ENCODE results near the gene SDCBP2. TPM values are rescaled to one million over a fixed set of nuclear protein-coding genes. Genes with fewer than 3 reads are reported as not detected.

SDCBP2 gene
- total RNA-seq, 2 experiments from 2014 or later, result 1.2 to 1.3 TPM

DNA sequence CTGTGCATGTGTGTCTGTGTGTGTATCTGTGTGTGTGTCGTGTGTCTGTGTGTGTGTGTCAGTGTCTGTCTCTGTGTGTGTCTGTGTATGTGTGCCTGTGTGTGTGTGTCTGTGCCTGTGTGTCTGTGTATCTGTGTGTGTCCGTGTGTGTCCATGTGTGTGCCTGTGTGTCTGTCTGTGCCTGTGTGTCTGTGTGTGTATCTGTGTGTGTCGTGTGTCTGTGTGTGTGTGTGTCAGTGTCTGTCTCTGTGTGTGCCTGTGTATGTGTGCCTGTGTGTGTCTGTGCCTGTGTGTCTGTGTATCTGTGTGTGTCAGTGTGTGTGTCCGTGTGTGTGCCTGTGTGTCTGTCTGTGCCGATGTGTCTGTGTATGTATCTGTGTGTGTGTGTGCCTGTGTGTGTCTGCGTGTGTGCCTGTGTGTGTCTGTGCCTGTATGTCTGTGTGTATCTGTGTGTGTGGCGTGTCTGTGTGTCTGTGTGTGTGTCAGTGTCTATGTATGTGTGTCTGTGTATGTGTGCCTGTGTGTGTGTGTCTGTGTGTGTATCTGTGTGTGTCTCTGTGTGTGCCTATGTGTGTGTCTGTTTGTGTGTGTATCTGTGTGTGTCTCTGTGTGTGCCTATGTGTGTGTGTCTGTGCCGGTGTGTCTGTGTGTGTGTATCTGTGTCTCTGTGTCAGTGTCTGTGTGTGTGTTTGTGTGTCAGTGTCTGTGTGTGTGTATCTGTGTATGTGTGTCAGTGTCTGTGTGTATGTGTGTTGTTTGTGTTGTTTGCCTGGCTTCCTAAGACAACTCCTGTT, 51.2 kb downstream of the SDCBP2 start:
- intact Hi-C loops (cut with DNase I, micrococcal nuclease), result no loop called here
- no peak for DNase-seq
- Histone ChIP-seq H3K4me3 (ENCODE audit: low read length) (no peak overlapping the region), H3K9me3 (ENCODE audit: control insufficient read depth in 1 of 2, insufficient read depth in 1 of 2, low read length in 2 of 2) (no peaks in the 10 kb centered on the region), H3K27me3 (ENCODE audit: control insufficient read depth in 1 of 2, insufficient read depth in 2 of 2, low read length in 2 of 2) (no peaks in the 10 kb centered on the region), H3K4me1 (ENCODE audit: insufficient read depth, low read length) (peaks cover 27% of the 10 kb centered on the region), H3K36me3 (ENCODE audit: insufficient read depth, low read length) (peaks cover 2% of the 10 kb centered on the region), H3K27ac (ENCODE audit: low read depth in 1 of 2, low read length in 2 of 2) (no peak overlapping the region)
- ATAC-seq (ENCODE audit: poor library complexity), result no peak
- Mint-ChIP-seq H3K27ac (no peak overlapping the region), H3K4me3 (no peak overlapping the region), H3K9me3 (no peaks in the 10 kb centered on the region), H3K4me1 (ENCODE audit: low read depth) (peaks cover 36% of the 10 kb centered on the region), H3K36me3 (ENCODE audit: low read depth) (peaks cover 22% of the 10 kb centered on the region), H3K27me3 (no peaks in the 10 kb centered on the region)
- ChIA-PET CTCF (no interaction called here), POLR2A (no interaction called here)
- TF ChIP-seq, protein P1, sequence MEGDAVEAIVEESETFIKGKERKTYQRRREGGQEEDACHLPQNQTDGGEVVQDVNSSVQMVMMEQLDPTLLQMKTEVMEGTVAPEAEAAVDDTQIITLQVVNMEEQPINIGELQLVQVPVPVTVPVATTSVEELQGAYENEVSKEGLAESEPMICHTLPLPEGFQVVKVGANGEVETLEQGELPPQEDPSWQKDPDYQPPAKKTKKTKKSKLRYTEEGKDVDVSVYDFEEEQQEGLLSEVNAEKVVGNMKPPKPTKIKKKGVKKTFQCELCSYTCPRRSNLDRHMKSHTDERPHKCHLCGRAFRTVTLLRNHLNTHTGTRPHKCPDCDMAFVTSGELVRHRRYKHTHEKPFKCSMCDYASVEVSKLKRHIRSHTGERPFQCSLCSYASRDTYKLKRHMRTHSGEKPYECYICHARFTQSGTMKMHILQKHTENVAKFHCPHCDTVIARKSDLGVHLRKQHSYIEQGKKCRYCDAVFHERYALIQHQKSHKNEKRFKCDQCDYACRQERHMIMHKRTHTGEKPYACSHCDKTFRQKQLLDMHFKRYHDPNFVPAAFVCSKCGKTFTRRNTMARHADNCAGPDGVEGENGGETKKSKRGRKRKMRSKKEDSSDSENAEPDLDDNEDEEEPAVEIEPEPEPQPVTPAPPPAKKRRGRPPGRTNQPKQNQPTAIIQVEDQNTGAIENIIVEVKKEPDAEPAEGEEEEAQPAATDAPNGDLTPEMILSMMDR (IDR thresholded peaks at IDR 0.05), result no peak

DNA sequence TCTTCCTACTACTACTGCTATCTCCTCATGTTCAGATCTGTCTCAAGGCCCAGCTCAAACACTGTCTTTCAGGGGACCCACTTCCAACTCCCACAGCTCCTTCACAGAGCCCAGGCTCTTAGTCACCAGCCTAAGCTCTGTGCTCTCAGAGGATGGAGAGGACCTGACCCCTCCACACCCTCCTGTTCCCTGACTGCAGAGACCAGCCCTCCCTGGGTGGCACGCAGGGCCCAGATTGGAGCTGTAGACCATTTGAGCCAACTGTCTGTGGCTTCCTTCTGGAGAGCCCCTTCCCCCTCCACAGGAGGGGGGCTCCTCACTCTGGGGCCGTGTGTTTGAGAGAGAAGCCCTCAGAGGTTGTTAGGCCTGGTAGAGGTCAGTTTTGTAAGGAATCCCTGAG, 53.0 kb downstream of the SDCBP2 start:
- no peak overlapping the region for H3K4me3 ChIP-seq (ENCODE audit: low read length)
- H3K9me3 ChIP-seq (ENCODE audit: control insufficient read depth in 1 of 2, insufficient read depth in 1 of 2, low read length in 2 of 2), result no peaks in the 10 kb centered on the region
- peaks cover 21% of the 10 kb centered on the region for H3K4me1 ChIP-seq (ENCODE audit: insufficient read depth, low read length)
- H3K27me3 Mint-ChIP-seq, result no peaks in the 10 kb centered on the region
- H3K4me1 Mint-ChIP-seq (ENCODE audit: low read depth), result peaks cover 39% of the 10 kb centered on the region
- TF ChIP-seq, protein P1 (IDR thresholded peaks at IDR 0.05), result no peak
- peaks cover 2% of the 10 kb centered on the region for H3K36me3 ChIP-seq (ENCODE audit: insufficient read depth, low read length)
- intact Hi-C loops (cut with DNase I, micrococcal nuclease), result no loop called here
- peak overlapping the region; percentile 10 for H3K27ac Mint-ChIP-seq
- H3K27me3 ChIP-seq (ENCODE audit: control insufficient read depth in 1 of 2, insufficient read depth in 2 of 2, low read length in 2 of 2), result no peaks in the 10 kb centered on the region
- H3K36me3 Mint-ChIP-seq (ENCODE audit: low read depth), result peaks cover 15% of the 10 kb centered on the region
- no peaks in the 10 kb centered on the region for H3K9me3 Mint-ChIP-seq
- DNase-seq, result no peak
- no peak for ATAC-seq (ENCODE audit: poor library complexity)
- H3K27ac ChIP-seq (ENCODE audit: low read depth in 1 of 2, low read length in 2 of 2), result no peak overlapping the region
- POLR2A ChIA-PET, result interaction anchor here (1.5 kb wide), 1 partner anchor 9 kb away, joined by 7 read pairs; the partner anchor contains the start of gene SNPH
- H3K4me3 Mint-ChIP-seq, result no peak overlapping the region
- CTCF ChIA-PET, result no interaction called here

DNA sequence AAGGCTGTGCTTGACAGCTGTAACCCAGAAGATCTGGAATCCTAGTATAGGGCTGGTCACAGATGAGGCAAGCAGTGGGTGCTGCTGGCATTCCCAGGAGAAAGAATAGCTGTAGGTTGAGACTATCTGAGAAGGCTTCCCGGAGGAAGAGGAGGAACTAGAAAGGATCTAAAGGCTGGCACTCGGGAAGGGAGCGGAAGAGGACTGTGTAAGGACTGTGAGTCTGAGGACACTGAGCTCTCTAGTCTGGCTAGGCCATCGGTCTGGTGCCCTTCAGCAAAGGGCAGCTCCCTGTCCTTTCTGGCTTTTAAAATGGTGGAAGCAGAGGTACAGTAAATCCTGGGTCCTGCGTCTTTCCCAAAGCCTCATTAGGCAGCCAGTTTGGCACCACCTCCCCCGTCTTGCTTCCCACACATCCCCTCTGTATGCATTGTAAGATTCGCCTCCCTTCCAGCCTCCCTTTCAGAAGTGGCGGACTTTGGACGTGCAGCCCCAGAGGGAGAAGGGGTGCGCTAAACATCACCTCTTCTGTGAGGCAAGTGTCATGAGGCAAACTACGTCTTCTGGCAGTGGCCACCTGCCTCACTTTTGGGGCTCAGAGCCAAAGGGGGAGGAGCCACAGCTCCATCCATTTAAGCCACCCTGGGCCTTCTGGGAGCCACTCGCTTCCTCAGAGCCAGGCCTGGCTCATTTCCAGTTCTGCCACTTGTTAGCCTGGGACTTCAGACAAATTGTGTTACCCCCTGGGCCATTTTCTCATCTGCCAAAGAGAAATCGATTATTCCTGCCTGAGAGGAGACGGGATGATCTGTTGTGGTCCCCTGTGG, 54.2 kb downstream of the SDCBP2 start:
- H3K36me3 Mint-ChIP-seq (ENCODE audit: low read depth), result peaks cover 13% of the 10 kb centered on the region
- DNase-seq (no peak), ATAC-seq (ENCODE audit: poor library complexity) (no peak)
- H3K36me3 ChIP-seq (ENCODE audit: insufficient read depth, low read length), result peaks cover 2% of the 10 kb centered on the region
- H3K27ac ChIP-seq (ENCODE audit: low read depth in 1 of 2, low read length in 2 of 2), result no peak overlapping the region
- peak overlapping the region; percentile 15 for H3K27ac Mint-ChIP-seq
- no peak overlapping the region for H3K4me3 Mint-ChIP-seq
- H3K27me3 ChIP-seq (ENCODE audit: control insufficient read depth in 1 of 2, insufficient read depth in 2 of 2, low read length in 2 of 2), result no peaks in the 10 kb centered on the region
- H3K9me3 ChIP-seq (ENCODE audit: control insufficient read depth in 1 of 2, insufficient read depth in 1 of 2, low read length in 2 of 2), result no peaks in the 10 kb centered on the region
- intact Hi-C loops (cut with DNase I, micrococcal nuclease), result no loop called here
- peaks cover 17% of the 10 kb centered on the region for H3K4me1 ChIP-seq (ENCODE audit: insufficient read depth, low read length)
- POLR2A ChIA-PET, result interaction anchor here (1.5 kb wide), 1 partner anchor 8 kb away, joined by 7 read pairs; the partner anchor contains the start of gene SNPH
- H3K9me3 Mint-ChIP-seq, result no peaks in the 10 kb centered on the region
- H3K4me1 Mint-ChIP-seq (ENCODE audit: low read depth), result peaks cover 48% of the 10 kb centered on the region
- H3K27me3 Mint-ChIP-seq, result no peaks in the 10 kb centered on the region
- TF ChIP-seq, protein P1 (IDR thresholded peaks at IDR 0.05), result no peak
- CTCF ChIA-PET, result interaction anchor here (0.7 kb wide), 1 partner anchor 228 kb away, joined by 3 read pairs; no protein-coding TSS in a partner anchor
- H3K4me3 ChIP-seq (ENCODE audit: low read length), result no peak overlapping the region
